HEK293 (cell line): ENCODE measurements around the gene TBCCD1.

ENCODE experiments used
- CTCF ChIP-seq: fragments of 450-650 bp; formaldehyde crosslinking; IDR thresholded peaks from 2 replicates; pipeline ENCODE4 v1.5.1; 2016; ENCODE audit warnings: missing biosample characterization, missing genetic modification characterization
- EGR2 ChIP-seq: fragments of 450-650 bp; formaldehyde crosslinking; IDR thresholded peaks from 2 replicates; pipeline ENCODE4 v1.5.1; 2016; ENCODE audit warnings: low read depth, missing biosample characterization, missing genetic modification characterization
- KLF16 ChIP-seq: fragments of 450-650 bp; formaldehyde crosslinking; IDR thresholded peaks from 2 replicates; pipeline ENCODE4 v1.5.1; 2017; ENCODE audit warnings: missing biosample characterization, missing genetic modification characterization
- REST ChIP-seq: fragments of 450-650 bp; formaldehyde crosslinking; IDR thresholded peaks from 2 replicates; pipeline ENCODE4 v1.5.1; 2016; ENCODE audit warnings: missing biosample characterization, missing genetic modification characterization
- TCF7L2 ChIP-seq: IDR thresholded peaks from 2 replicates; pipeline ENCODE4 v1.6.1; 2011; ENCODE audit warnings: low read depth, mild to moderate bottlenecking, inconsistent platforms, low read length, moderate library complexity, borderline replicate concordance
- YY1 ChIP-seq: fragments of 450-650 bp; formaldehyde crosslinking; IDR thresholded peaks from 2 replicates; pipeline ENCODE4 v1.5.1; 2018; ENCODE audit warnings: missing biosample characterization, missing genetic modification characterization
- ZBTB20 ChIP-seq: fragments of 450-650 bp; formaldehyde crosslinking; IDR thresholded peaks from 2 replicates; pipeline ENCODE4 v1.5.1; 2016; ENCODE audit warnings: missing biosample characterization, missing genetic modification characterization
- ZFP69B ChIP-seq: fragments of 450-650 bp; formaldehyde crosslinking; IDR thresholded peaks from 2 replicates; pipeline ENCODE4 v1.5.1; 2016; ENCODE audit warnings: missing biosample characterization, missing genetic modification characterization
- ZNF148 ChIP-seq: fragments of 450-650 bp; formaldehyde crosslinking; IDR thresholded peaks from 2 replicates; pipeline ENCODE4 v1.5.0; 2017; ENCODE audit warnings: missing biosample characterization, missing genetic modification characterization, borderline replicate concordance
- ZNF311 ChIP-seq: fragments of 450-650 bp; formaldehyde crosslinking; IDR thresholded peaks from 2 replicates; pipeline ENCODE4 v1.5.1; 2017; ENCODE audit warnings: missing biosample characterization, missing genetic modification characterization, borderline replicate concordance
- ZNF37A ChIP-seq: fragments of 450-650 bp; IDR thresholded peaks from 2 replicates; pipeline ENCODE4 v1.5.1; 2018; ENCODE audit warnings: missing biosample characterization, missing genetic modification characterization
- ZNF514 ChIP-seq: fragments of 450-650 bp; formaldehyde crosslinking; IDR thresholded peaks from 2 replicates; pipeline ENCODE4 v1.5.1; 2016; ENCODE audit warnings: missing biosample characterization, missing genetic modification characterization
- ZNF530 ChIP-seq: fragments of 450-650 bp; formaldehyde crosslinking; IDR thresholded peaks from 2 replicates; pipeline ENCODE4 v1.5.1; 2016; ENCODE audit warnings: low read depth, missing biosample characterization, missing genetic modification characterization
- ZNF645 ChIP-seq: fragments of 450-650 bp; formaldehyde crosslinking; IDR thresholded peaks from 2 replicates; pipeline ENCODE4; 2016; ENCODE audit warnings: missing biosample characterization, missing genetic modification characterization

GRCh38 chr3:186517218-186517617 lies 49.9 kb downstream of the TBCCD1 start:
- TF ChIP-seq ZNF37A (tag by site-specific recombination), result no peak
- no peak for TF ChIP-seq CTCF (tag by site-specific recombination)
- TF ChIP-seq EGR2 (tag by site-specific recombination), result no peak
- TF ChIP-seq ZNF514, result no peak
- no peak for TF ChIP-seq ZNF530
- no peak for TF ChIP-seq REST
- no peak for TF ChIP-seq ZBTB20 (tag by site-specific recombination)
- no peak for TF ChIP-seq ZNF148 (tag by site-specific recombination)
- no peak for TF ChIP-seq YY1 (tag by site-specific recombination)
- TF ChIP-seq ZFP69B (tag by site-specific recombination), result no peak
- TF ChIP-seq ZNF311 (tag by site-specific recombination), result no peak
- no peak for TF ChIP-seq ZNF645 (tag by site-specific recombination)
- TF ChIP-seq KLF16, result no peak
- no peak for TF ChIP-seq TCF7L2
